GM18499 (cell line): Measurements from ENCODE around the gene PARP8.
"Not testable (repeated sequence)": the region's sequence is repeated elsewhere in the genome, so short reads cannot be mapped to it uniquely, and the experiment has no call there.

ENCODE experiments used
- ATAC-seq: cut with Tn5 transposase; IDR thresholded peaks from one replicate; pipeline ENCODE4 v1.9.1; 2021; ENCODE audit warnings: moderate number of reproducible peaks; ENCODE audit not compliant: insufficient read depth, unreplicated experiment

PARP8 gene

GRCh38 chr5:50666261-50667022 lies at the start of gene PARP8:
Gene PARP8, plus strand, starts transcription at chr5:50666637. Its CDS starts 459 bp downstream, at chr5:50667096.
- ATAC-seq, result no peak

DNA sequence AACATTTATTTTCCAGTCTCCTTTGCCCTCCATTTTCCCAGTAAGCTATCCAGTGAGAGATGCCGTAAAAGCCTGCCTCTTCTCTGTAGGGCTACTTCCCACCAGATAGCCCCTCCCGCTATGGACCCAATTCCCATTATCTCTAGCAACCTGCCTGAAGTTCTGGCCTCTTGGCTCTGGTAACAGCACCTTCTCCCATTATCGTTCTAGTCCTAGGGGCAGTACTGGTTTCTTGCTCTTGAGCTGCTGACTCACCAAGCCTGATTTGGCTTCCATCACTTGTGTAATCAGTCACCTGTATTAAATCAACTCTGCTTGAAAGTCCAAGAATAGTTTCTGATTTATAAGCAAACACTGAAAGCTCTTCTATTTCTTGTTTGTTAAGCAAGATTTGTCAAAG lies 42.8 kb upstream of the PARP8 start:
- ATAC-seq, result no peak

DNA sequence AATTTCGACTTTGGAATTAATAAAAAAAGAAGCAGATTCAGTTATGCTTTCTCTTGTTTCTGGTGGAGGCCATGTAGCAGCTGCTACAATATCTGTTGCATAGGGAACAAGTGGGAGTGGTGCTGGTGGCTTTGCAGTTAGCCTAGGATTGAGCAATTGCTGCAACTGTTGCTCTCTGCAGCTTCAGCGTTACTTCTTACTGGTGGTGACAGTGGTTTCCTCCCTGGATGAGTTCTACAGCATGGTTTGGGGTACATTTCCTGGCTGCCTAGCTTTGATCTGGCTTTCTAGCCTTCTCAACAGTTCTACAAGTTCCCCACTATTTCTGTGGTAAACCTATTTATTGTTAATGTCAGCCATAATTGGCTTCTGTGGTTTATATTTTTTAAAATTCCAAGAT lies 31.6 kb upstream of the PARP8 start:
- not testable (repeated sequence) for ATAC-seq

- not testable (repeated sequence) for ATAC-seq
Measured at GRCh38 chr5:50637576-50637975, 28.9 kb upstream of the PARP8 start.

DNA sequence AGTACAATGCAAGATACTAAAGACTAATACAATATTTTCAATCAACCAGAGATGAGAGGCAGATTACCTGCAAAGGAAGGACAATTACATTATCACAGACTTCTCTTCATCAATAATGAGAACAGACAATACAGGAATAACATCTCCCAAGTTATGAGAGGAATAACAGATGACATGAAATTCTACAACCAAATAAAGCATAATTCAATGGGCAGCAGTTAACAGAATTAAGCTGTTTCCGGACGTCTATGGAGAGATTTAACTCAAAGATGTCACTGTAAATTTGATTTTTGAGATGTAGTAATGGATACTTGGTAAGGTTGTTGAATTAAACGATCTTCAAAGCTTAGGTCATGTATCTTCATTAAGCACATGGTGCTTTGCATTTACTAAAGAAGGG lies 19.8 kb upstream of the PARP8 start:
- no peak for ATAC-seq

DNA sequence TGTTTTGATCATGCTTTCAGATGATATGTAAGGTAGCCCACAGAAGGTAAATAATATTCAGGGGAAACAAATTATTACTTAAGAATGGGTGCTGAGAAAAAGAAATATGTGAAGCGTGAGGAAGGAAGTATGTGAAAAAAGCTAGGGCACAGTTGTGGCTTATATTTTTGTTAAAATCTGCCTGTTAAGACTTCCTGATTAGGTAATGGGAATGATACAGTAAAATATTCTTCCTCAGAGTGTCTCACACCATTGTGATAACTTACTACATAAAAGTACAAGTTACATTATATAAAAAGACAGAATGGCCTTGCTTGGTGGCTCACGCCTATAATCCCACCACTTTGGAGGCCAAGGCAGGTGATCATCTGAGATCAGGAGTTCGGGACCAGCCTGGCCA lies 18.7 kb upstream of the PARP8 start:
- no peak for ATAC-seq

DNA sequence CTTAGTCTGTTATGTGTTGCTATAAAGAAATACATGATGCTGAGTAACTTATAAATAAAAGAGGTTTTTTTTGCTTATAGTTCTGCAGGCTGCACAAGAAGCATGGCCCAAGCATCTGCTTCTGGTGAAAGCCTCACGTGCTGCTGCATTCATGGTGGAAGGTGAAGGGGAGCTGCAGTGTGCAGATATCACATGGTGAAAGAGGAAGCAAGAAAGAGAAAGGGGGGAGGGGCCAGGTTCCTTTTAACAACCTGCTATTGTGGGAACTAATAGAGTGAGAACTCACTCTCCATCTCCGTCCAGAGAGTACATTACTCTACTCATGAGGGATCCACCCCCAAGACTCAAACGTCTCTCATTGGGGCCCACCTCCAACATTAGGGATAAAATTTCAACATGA lies 12.5 kb upstream of the PARP8 start:
- peak; percentile 79 for ATAC-seq

GRCh38 chr5:50655067-50655809 lies 11.2 kb upstream of the PARP8 start:
- no peak for ATAC-seq

DNA sequence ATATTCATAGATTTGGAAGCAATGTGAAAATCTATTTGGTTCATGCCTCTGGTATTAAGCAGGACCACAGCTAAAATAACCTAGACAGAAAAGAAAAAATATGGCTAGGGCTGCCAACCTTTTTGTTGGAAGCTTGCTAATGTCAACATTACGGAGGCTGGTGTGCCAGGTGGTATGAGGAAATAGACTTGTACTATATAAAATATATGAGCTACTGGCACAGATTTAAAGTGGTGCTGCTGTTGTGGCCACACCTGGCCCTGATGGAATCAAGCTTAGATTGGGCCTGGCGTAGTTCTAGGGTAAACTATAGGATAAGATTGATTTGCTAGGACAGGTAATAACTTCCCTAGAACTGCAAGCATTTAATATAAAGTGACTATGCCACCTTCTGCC lies 10.6 kb upstream of the PARP8 start:
- no peak for ATAC-seq

- ATAC-seq, result no peak
Measured at GRCh38 chr5:50657044-50657443, 9.4 kb upstream of the PARP8 start.

GRCh38 chr5:50658246-50658645 lies 8.2 kb upstream of the PARP8 start:
- ATAC-seq, result no peak

DNA sequence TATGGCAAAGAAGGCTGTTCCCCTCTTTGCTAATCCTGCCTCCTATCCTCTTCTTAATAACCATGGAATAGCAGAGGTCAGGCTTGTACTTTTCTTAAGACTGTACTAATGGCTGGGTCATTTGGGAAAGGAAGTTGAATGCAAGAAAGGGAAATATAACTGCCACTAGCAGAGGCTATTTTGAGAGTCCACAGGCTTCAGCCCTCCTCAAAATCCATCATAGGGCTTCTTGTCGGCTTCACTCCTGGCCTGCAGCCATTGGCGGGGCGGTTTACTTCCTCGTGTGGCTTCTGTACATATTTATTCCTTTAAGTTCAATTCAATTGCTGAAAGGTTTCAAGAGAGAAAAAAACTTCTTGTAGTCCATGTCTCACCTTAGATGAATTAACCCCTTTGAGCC lies 2.8 kb upstream of the PARP8 start:
- ATAC-seq, result no peak

DNA sequence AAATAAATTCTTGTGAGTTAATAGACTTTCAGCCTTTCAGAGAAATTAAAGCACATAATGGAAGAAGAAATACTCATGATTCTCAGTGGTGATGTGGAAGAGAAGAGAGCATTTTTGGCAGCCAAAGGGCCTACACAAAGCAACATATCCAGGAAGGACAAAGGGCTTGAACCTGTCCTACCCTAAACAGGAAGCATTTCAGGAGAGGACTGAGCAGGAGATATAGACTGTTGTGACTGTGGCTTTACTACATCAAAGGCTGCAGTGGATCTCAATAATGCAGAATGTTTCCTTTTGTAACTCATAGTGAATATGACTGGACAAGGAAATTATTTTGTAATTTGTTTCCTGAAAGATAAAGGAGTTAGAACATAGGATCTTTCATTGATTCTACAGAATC lies 1.3 kb upstream of the PARP8 start:
- ATAC-seq, result no peak

- not testable (repeated sequence) for ATAC-seq
Measured at GRCh38 chr5:50665761-50666202, 655 bp upstream of the PARP8 start.

GRCh38 chr5:50667023-50667652 lies 701 bp downstream of the PARP8 start:
- ATAC-seq, result peak; percentile 27

DNA sequence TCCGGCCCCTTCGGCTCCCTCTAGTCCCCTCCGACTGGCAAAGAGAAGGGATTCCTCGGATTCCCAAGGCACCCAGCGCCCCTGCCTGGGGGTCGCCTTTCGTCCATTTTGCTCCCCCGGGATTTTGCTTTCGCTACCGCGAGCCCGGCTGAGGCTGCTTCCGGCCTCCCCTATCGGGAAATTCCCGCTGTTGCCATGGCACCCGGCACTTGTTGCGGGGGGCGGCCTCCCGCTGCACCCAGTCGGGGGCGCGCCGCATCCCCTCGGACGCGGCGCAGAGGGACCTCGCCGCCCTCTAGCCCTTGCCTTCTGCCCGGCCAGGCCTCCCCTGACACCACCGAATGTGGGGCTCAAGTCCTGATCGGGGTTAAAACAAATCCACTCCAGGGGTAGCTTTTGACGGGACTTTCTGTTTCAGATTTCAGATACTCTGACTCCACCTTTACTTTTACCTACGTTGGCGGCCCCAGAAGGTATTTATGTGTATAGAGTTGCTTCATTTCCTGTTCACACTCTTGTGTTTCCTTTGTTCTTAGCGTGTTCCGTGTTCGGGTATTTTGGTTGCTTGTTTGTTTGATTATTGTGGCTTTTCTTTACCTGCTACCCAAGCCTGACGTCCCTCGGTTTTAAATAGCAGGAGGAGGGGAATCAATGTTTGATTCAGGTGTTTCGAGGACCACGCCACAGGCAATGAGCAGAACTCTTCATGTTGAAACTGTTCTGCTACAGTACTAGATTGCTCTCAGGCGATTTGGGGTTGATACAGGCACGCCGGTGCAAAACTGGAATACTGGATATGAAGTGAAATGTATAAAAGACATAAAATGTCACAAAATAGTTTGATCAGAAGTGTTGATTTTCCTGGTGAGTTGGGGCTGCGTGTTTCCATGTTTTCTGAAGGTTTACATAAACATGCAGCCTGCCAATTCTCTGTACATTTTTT lies 1.5 kb downstream of the PARP8 start:
- ATAC-seq, result peak; percentile 72

- not testable (repeated sequence) for ATAC-seq
Measured at GRCh38 chr5:50668636-50669035, 2.2 kb downstream of the PARP8 start.

DNA sequence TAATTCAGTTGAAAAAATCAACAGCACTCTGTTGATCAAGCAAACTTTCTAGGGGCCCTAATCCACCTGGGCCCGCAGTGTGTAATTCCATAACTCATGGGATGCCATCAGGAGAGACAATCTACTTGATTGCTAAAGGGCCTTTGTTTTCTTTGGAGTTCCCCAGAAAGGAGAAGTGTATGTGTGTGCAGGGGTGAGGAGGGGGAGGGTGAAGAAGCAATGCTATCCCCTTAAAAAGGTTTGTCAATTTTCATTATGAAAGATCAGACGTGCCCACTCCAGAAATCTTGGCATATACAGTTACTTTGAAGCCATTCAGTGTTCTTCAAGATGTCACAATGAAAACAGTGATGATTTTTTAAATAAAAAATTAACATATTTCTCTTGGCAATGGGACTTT lies 6.2 kb downstream of the PARP8 start:
- ATAC-seq, result no peak

GRCh38 chr5:50673444-50673843 lies 7.0 kb downstream of the PARP8 start:
- ATAC-seq, result not testable (repeated sequence)

DNA sequence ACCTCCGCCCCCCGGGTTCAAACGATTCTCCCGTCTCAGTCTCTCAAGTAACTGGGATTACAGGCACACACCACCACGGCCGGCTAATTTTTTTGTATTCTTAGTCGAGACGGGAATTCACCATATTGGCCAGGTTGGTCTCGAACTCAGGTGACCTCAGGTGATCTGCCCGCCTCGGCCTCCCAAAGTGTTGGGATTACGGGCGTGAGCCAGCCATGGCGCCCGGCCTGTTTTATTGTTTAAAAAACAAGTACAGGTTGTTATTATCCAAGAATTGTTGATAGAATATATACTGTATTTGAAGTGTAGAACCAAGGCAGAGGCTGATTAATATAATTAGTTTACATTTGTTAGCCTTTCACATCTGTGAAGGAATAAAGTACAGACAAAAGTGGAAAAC lies 8.9 kb downstream of the PARP8 start:
- ATAC-seq, result no peak
